ENCODE data around the gene RHEB.
A peak's percentile ranks its signal among the peaks of the same experiment; 100 is the strongest.
"Not testable (repeated sequence)": the region's sequence is repeated elsewhere in the genome, so short reads cannot be mapped to it uniquely, and the experiment has no call there.

RHEB gene

DNA sequence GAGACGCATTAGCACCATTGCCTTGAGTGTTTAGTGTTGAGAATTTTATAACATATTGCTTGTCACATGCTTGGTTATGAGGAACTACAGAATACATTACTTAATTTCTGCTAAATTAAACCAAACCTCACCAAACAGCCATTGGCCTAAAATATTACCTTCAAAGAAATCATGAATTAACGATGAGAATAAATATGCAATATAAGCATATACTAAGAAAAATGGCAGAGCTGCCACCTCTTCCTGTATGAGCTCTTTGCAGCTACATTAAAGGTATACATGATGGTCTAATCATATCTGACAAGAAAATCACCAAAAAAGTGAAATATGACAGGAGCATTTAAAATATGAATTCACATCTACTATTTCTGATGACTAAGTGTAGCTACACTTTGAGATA, 5.2 kb upstream of the RHEB start:
- FAIRE-seq = no peak

- FAIRE-seq = no peak
Measured at GRCh38 chr7:151524331-151524730, 4.6 kb upstream of the RHEB start.

- no peak for FAIRE-seq
Measured at GRCh38 chr7:151520419-151521261, 945 bp upstream of the RHEB start.

DNA sequence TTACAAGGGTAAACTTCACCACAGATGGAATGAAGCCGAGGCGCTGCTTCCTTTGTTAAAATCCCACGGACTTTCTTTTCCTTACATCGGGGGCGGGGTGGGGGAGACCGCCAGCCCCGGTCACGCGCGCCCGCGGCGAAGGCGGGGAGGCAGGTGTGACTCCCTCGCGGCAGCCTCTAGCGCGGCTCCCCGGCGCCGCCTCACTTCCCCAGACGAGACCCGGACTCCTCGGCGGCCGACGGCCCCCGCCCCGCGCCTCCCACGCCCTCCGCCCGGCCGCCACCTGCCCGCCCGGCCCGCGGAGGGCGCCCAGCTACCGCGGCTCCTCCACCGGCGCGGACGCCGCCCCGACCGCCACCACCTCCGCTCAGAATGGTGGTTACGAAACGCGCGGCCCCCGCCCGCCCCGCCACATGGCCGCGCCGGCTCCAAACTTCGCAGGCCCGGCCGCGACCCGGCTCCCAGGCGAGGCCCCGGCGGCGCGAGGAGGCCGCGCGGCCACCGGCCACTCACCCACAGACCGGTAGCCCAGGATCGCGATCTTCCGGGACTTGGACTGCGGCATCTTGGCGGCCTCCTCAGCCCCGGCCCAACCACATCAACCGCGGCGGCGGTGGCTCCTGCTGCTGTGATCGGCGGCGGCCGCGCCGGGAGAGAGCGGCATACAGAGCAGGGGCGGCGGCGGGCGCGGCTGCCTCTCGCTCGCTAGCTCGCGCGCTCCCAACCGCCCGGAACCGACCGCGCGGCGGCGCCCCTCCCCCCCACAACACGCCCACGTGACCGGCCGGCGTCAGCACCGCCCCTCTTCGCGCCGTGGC, 539 bp downstream of the RHEB start:
- FAIRE-seq = not testable (repeated sequence)

DNA sequence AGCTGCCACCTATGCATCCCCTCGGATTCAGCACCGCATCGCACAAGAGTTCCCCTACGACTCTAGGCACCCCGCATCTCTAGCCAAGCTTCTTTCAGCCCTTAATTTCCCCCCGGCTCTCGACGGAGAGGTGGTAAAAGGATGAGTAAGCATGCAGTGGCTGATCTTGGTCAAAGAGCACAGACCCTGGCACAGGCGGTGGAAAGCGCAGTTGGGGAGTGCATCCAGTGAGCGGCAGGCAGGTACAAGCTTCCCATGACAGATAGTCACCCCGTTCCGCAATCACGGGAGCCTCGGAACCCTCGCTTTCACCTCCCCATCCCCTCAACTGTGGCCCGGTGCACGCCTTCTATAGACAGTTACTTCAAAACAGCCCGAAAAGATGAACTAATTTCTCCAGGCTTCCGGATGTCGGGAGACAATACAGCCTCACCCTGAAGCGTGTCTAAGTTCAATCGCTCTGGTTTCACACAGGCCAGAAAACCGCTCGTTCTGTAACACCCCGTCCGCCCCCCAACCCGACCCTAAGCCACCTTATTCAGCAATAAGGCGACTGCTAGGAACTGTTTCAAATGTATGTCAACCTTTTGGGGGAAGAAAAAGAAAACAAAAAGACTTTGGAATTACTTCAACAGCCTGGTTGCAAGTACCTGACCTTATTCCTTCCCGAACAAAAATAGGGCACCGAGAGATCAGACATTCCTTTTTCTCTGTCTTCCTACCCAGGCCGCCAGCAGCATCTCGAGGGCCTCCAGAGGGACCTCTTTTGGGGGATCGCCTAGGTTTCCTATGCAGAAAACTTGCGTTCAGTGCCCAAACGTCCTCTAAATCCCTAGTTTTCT, 1.4 kb downstream of the RHEB start:
- no peak for FAIRE-seq

GRCh38 chr7:151517601-151518104, 2.0 kb downstream of the RHEB start:
- no peak for FAIRE-seq

DNA sequence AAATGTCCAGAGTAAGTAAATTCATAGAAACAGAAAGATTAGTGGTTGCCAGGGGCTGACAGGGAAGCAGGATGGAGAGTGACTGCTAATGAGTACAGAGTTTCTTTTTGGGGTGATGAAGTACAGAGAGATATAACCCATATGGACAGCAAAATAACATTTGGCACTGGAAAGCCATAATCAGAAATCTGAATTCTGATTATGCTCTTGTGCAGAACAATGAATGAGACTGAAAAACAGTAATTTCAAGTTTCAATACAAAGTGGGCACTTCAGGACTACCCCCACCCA, 4.5 kb downstream of the RHEB start:
- FAIRE-seq = no peak

GRCh38 chr7:151514461-151515275, 5.0 kb downstream of the RHEB start:
- FAIRE-seq = no peak

GRCh38 chr7:151513133-151513532, 6.6 kb downstream of the RHEB start:
- no peak for FAIRE-seq

GRCh38 chr7:151512353-151512752, 7.3 kb downstream of the RHEB start:
- no peak for FAIRE-seq

GRCh38 chr7:151511946-151512345, 7.7 kb downstream of the RHEB start:
- FAIRE-seq = no peak

GRCh38 chr7:151511270-151511669, 8.4 kb downstream of the RHEB start:
- FAIRE-seq = no peak

- FAIRE-seq = no peak
Measured at GRCh38 chr7:151509670-151510333, 9.9 kb downstream of the RHEB start.

DNA sequence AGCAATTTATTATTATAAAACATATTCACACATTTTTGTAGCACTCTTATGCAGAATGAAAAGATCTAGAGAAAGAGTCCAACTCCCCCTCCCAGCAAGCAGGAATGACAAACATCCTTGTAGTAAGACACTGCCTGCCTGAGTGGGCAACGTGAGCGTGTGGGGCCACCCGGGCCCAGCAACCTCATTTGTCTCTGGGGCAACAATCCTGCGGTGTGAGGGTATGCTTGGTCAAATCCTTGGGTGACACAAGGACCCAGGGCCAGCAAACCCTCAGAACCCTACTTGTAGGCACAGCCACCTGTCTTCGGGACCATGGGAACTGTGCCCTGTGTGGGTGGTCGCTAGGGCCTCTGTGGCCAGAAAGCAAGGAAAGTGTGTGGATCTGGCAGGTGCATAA, 10.7 kb downstream of the RHEB start:
- no peak for FAIRE-seq

DNA sequence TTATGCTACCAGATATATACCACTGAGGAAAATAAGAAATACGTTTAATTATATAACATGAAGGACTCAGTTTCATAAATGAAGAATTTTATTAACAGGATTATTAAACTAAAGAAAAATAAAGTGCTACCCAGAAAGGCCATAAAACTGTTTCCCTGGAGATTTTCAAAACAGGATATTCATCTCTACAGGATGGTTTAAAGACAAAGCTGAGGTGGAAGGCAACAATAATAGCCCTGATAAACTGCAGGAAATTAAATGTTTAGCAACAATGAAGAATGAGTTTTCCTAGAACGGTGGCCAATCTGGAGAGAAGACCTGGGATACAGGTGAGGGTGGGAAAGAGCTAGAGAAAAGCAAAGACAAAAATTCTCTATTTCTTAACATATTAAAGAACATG, 11.9 kb downstream of the RHEB start:
- FAIRE-seq = no peak

DNA sequence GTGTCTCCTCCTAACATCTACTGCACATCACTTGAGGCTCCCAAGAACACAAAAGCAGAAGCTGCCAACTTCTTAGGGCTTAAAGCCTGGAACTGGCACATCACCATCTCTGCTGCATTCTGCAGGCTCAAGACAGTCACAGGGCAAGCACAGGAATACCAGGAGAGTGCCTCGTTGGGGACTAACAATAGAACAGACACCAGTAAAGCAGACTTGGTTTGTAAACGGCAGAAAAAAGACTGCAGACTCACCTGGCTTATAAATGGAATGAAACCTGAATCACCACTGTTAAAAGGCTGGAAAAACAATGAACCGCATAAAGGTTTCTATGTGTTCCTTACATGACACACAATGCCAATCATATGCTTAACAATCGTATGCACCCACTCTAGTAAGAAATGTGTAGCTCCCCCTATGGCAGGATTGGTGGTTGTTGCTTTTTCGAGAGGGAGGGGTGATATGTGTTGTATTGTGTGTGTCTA, 12.8 kb downstream of the RHEB start:
- FAIRE-seq = no peak

DNA sequence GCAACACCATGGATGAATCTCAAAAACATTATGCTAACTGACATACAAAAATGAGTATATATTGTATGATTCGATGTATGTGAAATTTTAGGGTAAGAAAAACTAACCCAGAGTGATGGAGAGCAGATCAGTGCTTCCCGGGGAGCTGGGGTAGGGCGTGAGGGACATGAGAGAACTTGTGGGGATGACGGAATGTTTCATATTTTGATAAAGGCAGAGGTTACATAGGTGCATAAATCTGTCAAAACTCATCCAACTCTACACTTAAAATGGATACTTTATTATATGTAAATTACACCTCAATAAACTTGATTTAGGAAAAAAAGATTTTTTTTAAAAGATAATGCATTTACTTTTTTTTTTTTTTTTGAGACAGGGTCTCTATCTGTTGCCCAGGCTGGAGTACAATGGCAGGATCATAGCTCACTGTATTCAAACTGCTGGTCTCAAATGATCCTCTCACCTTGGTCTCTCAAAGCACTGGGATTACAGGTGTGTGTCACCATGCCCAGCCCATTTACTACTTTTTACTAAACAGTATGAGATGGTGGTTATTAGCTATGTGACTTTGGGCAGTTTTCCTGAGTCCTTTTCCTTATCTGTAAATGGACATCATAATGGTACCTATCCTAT, 13.7 kb downstream of the RHEB start:
- FAIRE-seq = no peak

DNA sequence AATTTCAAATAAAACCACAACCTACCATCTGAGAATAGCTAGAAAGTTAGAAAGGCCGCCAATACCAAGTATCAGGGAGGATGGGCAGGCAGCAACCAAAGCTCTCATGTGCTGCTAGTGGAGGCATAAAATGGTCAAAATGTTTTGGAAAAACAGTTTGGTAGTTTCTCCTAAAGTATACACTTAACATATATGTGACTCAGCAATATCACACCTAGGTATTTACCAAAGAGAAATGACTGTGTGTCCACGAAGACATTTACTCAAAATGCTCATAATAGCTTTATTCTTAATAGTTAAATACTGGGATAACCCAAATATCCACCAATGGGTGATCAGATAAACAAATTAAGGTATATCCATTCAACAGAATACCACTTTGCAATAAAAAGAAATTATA, 14.3 kb downstream of the RHEB start:
- no peak for FAIRE-seq

- peak; percentile 47 for FAIRE-seq
Measured at GRCh38 chr7:151504715-151505326, 14.9 kb downstream of the RHEB start.

DNA sequence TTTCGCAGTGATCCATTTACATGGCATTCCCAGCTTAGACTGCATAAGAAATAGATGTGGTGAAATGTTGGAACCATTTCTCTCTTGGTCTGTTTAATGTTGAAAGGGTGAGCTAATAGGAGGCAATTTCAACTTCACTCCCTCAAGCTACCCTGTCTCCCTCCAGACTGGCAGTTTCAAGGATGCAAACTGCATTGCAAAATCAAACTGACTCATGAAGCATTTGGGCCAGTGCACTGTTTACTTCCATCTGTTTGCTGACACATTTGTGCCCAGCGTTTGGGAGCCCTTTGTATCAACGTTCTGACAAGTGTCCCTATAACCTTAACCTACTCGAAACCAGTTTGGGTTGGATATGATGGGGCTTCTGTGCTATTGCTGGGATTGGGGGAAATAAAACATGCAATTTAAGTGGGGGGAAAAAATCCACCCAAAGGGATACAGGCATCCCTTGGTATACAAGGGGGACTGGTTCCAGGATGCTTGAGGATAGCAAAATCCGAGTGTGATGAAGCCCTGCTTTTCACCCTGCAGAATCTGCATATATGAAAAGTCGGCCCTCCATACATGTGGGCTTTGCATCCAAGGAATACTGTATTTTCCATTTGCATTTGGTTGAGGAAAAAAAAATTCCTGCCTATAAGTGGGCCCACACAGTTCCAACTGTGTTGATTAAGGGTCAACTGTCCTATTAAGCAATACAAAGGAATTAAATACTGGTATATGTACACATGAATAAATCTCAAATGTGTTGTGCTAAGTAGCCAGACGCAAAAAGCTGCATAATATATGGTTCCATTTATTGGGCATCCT, 15.6 kb downstream of the RHEB start:
- FAIRE-seq = no peak

Data from A204.1 (cell line).